ENCODE measurements around the gene ARID1B.

The ARID1B gene

DNA sequence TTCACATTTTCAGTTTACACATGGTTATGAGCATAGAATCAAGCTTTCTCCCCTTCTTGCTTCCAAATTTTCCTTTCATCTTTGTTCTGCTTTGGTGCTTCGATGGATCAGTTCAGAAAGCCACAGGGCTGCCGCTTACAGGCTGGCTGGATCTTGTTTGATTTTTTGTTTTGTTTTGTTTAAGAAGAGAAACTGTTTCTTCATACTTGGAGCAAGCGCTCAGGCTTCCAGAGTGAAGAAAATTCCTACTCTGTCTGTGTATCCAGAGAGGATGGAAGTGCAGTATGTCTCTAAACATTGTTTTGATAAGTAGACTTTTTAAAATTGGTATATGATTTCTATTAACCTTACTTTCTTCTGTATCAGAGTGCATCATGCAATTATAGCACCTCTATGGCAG is 66.9 kb downstream of the ARID1B start:
- H3K9me3 ChIP-seq (ENCODE audit: insufficient read depth, low read length), result no peaks in the 10 kb centered on the region
- peaks cover under 1% of the 10 kb centered on the region; the same call in 1 of the 2 replicates for H3F3A ChIP-seq (ENCODE audit: insufficient read depth)
- H3K79me2 ChIP-seq (ENCODE audit: insufficient read depth, low read length), result peaks cover 49% of the 10 kb centered on the region
- peaks cover 9% of the 10 kb centered on the region; the same call in 1 of the 2 replicates for H4K20me1 ChIP-seq (ENCODE audit: low read depth, low read length)
- H2AFZ ChIP-seq (ENCODE audit: low read depth, low read length, severe bottlenecking), result no peak overlapping the region
- TF ChIP-seq EZH2phosphoT487 (conservative IDR thresholded peaks at IDR 0.05; ENCODE audit: low read length), result no peak
- TF ChIP-seq, protein P1, sequence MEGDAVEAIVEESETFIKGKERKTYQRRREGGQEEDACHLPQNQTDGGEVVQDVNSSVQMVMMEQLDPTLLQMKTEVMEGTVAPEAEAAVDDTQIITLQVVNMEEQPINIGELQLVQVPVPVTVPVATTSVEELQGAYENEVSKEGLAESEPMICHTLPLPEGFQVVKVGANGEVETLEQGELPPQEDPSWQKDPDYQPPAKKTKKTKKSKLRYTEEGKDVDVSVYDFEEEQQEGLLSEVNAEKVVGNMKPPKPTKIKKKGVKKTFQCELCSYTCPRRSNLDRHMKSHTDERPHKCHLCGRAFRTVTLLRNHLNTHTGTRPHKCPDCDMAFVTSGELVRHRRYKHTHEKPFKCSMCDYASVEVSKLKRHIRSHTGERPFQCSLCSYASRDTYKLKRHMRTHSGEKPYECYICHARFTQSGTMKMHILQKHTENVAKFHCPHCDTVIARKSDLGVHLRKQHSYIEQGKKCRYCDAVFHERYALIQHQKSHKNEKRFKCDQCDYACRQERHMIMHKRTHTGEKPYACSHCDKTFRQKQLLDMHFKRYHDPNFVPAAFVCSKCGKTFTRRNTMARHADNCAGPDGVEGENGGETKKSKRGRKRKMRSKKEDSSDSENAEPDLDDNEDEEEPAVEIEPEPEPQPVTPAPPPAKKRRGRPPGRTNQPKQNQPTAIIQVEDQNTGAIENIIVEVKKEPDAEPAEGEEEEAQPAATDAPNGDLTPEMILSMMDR (IDR thresholded peaks at IDR 0.05; ENCODE audit: insufficient read depth, low read length, poor library complexity, severe bottlenecking), result no peak
- no peak overlapping the region for H3K27ac ChIP-seq (ENCODE audit: low read depth, low read length)
- no peaks in the 10 kb centered on the region for H3K27me3 ChIP-seq (ENCODE audit: low read length)
- no peak overlapping the region for H3K9ac ChIP-seq (ENCODE audit: low read length)
- H3K4me3 ChIP-seq (ENCODE audit: insufficient read depth, low read length, poor library complexity, severe bottlenecking), result no peak overlapping the region
- no peaks in the 10 kb centered on the region for H3K36me3 ChIP-seq (ENCODE audit: low read length)
- no peak overlapping the region for H3K4me2 ChIP-seq (ENCODE audit: low read depth, low read length, poor library complexity, severe bottlenecking)
- H3K9me2 ChIP-seq (replicated peaks; ENCODE audit: insufficient read depth, low read length), result no peaks in the 10 kb centered on the region

DNA sequence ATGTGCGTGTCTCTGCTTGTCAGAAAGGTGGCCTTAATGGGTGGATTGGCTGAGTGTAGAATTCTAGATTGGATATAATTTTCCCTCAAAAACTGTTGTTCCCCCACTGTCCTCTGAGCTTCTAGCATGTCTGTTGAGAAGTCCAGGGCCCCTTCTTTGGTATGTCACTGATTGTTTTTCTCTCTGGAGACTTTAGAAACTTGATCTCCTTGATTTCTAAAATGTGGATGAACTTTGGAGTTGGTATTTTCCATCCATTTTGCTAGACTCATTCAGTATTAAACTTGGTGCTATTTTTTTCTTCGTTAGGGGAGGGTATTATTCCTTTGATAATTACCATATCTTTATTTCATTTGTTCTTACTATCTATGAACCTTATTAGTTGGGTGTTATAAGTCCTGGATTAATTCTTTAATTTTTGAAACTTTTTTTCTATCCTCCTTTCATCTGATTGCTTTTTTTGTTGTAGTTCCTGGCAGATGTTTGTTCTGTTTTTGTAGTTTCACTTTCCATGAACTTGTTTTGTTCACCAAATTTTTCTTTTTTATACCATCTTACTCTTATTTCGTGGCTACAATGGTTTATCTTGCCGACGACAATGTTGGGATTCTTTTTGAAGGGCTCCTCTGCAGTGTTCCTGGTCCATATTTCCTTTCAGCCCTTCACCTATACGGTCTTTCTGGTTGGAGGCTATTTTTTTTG is 68.4 kb downstream of the ARID1B start:
- H3K4me3 ChIP-seq (ENCODE audit: insufficient read depth, low read length, poor library complexity, severe bottlenecking), result no peak overlapping the region

DNA sequence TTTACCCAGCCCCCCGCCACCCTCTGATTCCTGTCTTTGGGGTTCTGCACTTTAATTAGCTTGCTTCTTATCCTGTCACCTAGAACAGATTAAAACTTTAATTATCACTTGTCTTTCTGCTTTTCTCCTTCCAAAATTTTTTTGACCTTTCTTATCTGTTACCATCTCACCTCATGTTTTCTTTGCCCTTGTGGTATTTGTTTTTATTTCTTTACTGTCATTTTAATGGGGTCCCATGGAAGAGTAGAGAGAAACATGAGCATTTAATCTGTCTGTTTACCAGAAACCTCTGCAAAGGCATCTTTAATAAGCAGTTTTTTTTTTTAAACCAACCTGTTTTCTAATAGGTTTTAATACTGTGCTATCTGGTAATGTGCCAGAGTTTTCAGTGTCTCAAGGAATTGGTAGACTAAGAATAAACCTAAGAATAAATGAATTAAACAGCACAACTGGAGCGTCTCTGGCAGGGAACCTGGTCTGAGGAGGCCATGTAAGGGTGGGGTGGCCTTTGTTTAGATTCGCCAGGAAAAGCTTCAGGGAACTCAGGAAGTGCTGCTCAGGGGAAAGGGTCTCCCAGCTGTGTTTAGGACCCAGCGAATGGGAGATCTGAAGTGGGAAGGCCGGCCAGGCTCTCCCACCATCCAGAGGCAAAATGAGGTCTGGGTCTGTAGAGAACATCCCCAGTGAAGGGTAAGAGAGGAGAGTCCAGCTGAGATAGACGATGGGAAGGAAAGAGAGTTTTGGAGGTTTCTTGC is 69.8 kb downstream of the ARID1B start:
- no peaks in the 10 kb centered on the region for H3K27me3 ChIP-seq (ENCODE audit: low read length)
- no peak overlapping the region for H2AFZ ChIP-seq (ENCODE audit: low read depth, low read length, severe bottlenecking)
- peaks cover 54% of the 10 kb centered on the region for H3K79me2 ChIP-seq (ENCODE audit: insufficient read depth, low read length)
- peaks cover 33% of the 10 kb centered on the region for H4K20me1 ChIP-seq (ENCODE audit: low read depth, low read length)
- H3K27ac ChIP-seq (ENCODE audit: low read depth, low read length), result no peak overlapping the region
- peaks cover 26% of the 10 kb centered on the region for H3F3A ChIP-seq (ENCODE audit: insufficient read depth)
- H3K4me3 ChIP-seq (ENCODE audit: insufficient read depth, low read length, poor library complexity, severe bottlenecking), result no peak overlapping the region
- no peaks in the 10 kb centered on the region for H3K9me2 ChIP-seq (replicated peaks; ENCODE audit: insufficient read depth, low read length)
- H3K9me3 ChIP-seq (ENCODE audit: insufficient read depth, low read length), result no peaks in the 10 kb centered on the region
- H3K36me3 ChIP-seq (ENCODE audit: low read length), result no peaks in the 10 kb centered on the region
- H3K9ac ChIP-seq (ENCODE audit: low read length), result no peak overlapping the region
- H3K4me2 ChIP-seq (ENCODE audit: low read depth, low read length, poor library complexity, severe bottlenecking), result no peak overlapping the region
- TF ChIP-seq, protein P1 (IDR thresholded peaks at IDR 0.05; ENCODE audit: insufficient read depth, low read length, poor library complexity, severe bottlenecking), result no peak
- TF ChIP-seq EZH2phosphoT487 (conservative IDR thresholded peaks at IDR 0.05; ENCODE audit: low read length), result no peak

More for the DNA sequence above, 68.4 kb downstream of the ARID1B start:
- TF ChIP-seq EZH2phosphoT487 (conservative IDR thresholded peaks at IDR 0.05; ENCODE audit: low read length), result no peak
- TF ChIP-seq, protein P1 (IDR thresholded peaks at IDR 0.05; ENCODE audit: insufficient read depth, low read length, poor library complexity, severe bottlenecking), result no peak
- Histone ChIP-seq H3K9me2 (replicated peaks; ENCODE audit: insufficient read depth, low read length) (no peaks in the 10 kb centered on the region), H3K36me3 (ENCODE audit: low read length) (no peaks in the 10 kb centered on the region), H3K9me3 (ENCODE audit: insufficient read depth, low read length) (no peaks in the 10 kb centered on the region), H4K20me1 (ENCODE audit: low read depth, low read length) (peaks cover 20% of the 10 kb centered on the region), H3F3A (ENCODE audit: insufficient read depth) (peaks cover 13% of the 10 kb centered on the region), H3K27me3 (ENCODE audit: low read length) (no peaks in the 10 kb centered on the region), H3K4me2 (ENCODE audit: low read depth, low read length, poor library complexity, severe bottlenecking) (no peak overlapping the region), H3K9ac (ENCODE audit: low read length) (no peak overlapping the region), H3K79me2 (ENCODE audit: insufficient read depth, low read length) (peaks cover 54% of the 10 kb centered on the region), H2AFZ (ENCODE audit: low read depth, low read length, severe bottlenecking) (no peak overlapping the region), H3K27ac (ENCODE audit: low read depth, low read length) (no peak overlapping the region)
